GM12878 (cell line): ENCODE measurements around the gene C6orf15. TPM values are rescaled to one million over a fixed set of nuclear protein-coding genes. Genes with fewer than 3 reads are reported as not detected.

Source experiments
- ATAC-seq: fragments of 200-7000 bp; cut with Tn5 transposase; 3 replicates; pipeline ENCODE4 v1.9.1; 2020; ENCODE audit warnings: mild to moderate bottlenecking, moderate library complexity
- BruUV-seq: library from RNA; stranded (reverse); fragments of 400-500 nt; replicated peaks from 2 replicates; lab custom pipeline; 2021; lab: Mats Ljungman, UMichigan
- CTCF ChIA-PET: fragments of 300-600 bp; sonication (Branson Sonifier 250); formaldehyde crosslinking; extraction: SDS; loops from one replicate; lab custom pipeline; 2021; ENCODE audit warnings: inconsistent platforms; lab: Yijun Ruan, JAX
- POLR2A ChIA-PET: fragments of 350-600 bp; formaldehyde crosslinking; extraction: SDS; loops from one replicate; lab custom pipeline; 2021; ENCODE audit warnings: inconsistent platforms; lab: Charles Lee
- RAD21 ChIA-PET: fragments of 300-600 bp; sonication (Branson Sonifier 250); formaldehyde crosslinking; loops from one replicate; lab custom pipeline; 2023; ENCODE audit warnings: antibody characterized with exemption; ENCODE audit not compliant: unreplicated experiment; lab: Charles Lee
- SMC1A ChIA-PET: fragments of 300-600 bp; sonication (Branson Sonifier 250); formaldehyde crosslinking; loops from one replicate; lab custom pipeline; 2023; ENCODE audit not compliant: unreplicated experiment, uncharacterized antibody; lab: Charles Lee
- DNase-seq: peaks from one replicate; pipeline ENCODE4 v3.0.0-alpha.2; 2011; ENCODE audit warnings: low read depth, low spot score
- FAIRE-seq: peaks from 3 replicates; lab custom pipeline; 2011; peaks lifted over from hg19 to GRCh38; lab: Jason Lieb, UNC
- H2AFZ ChIP-seq: 2 replicates; pipeline ENCODE4 v1.6.0; 2011; ENCODE audit warnings: low read depth, low read length, control low read depth; ENCODE audit not compliant: control insufficient read depth
- H3K27ac ChIP-seq: 2 replicates; pipeline ENCODE4 v1.5.1; 2011; ENCODE audit warnings: control low read depth; ENCODE audit not compliant: control insufficient read depth, insufficient read depth
- H3K27me3 ChIP-seq, 2 experiments: replicated peaks in 1 of 2; 2 replicates each; pipeline versions ENCODE4 v1.6.0 to v1.6.1; 2011; ENCODE audit warnings: low read length in 1 of 2; ENCODE audit not compliant: control insufficient read depth in 2 of 2, insufficient read depth in 2 of 2
- H3K36me3 ChIP-seq, 2 experiments: 2 replicates each; pipeline ENCODE4 v1.5.1; 2011; ENCODE audit warnings: low read length in 1 of 2; ENCODE audit not compliant: control insufficient read depth in 2 of 2, insufficient read depth in 2 of 2
- H3K4me1 ChIP-seq: 2 replicates; pipeline ENCODE4 v1.6.1; 2011; ENCODE audit warnings: mild to moderate bottlenecking, low read length, moderate library complexity, mixed read lengths; ENCODE audit not compliant: control insufficient read depth, insufficient read depth
- H3K4me2 ChIP-seq: 2 replicates; pipeline ENCODE4 v1.6.0; 2011; ENCODE audit warnings: control low read depth; ENCODE audit not compliant: control insufficient read depth, insufficient read depth
- H3K4me3 ChIP-seq: fragments of 200-600 bp; sonication (generic); 2 replicates; pipeline ENCODE4 v1.5.1; 2016
- H3K79me2 ChIP-seq: 2 replicates; pipeline ENCODE4 v1.6.0; 2011; ENCODE audit warnings: low read length; ENCODE audit not compliant: control insufficient read depth, insufficient read depth
- H3K9ac ChIP-seq: 2 replicates; pipeline ENCODE4 v1.8.0; 2011; ENCODE audit warnings: low read length, control low read depth, mixed read lengths; ENCODE audit not compliant: control insufficient read depth, insufficient read depth
- H3K9me3 ChIP-seq: replicated peaks from 3 replicates; pipeline ENCODE4 v1.5.1; 2011; ENCODE audit warnings: mild to moderate bottlenecking, low read length; ENCODE audit not compliant: control insufficient read depth, insufficient read depth
- H4K20me1 ChIP-seq: 2 replicates; pipeline ENCODE4 v1.6.0; 2011; ENCODE audit not compliant: control insufficient read depth, insufficient read depth
- BHLHE40 ChIP-seq, 2 experiments: fragments of 450-650 bp in 1 of 2; IDR thresholded peaks; 2 replicates each; pipeline ENCODE4 v1.6.1; 2011 to 2017; ENCODE audit warnings: low read depth in 2 of 2, borderline replicate concordance in 1 of 2, improper control_type of control experiment in 1 of 2, low read length in 1 of 2, mild to moderate bottlenecking in 1 of 2
- EZH2 ChIP-seq: IDR thresholded peaks from 2 replicates; pipeline ENCODE4 v1.6.1; 2012; ENCODE audit warnings: low read depth, mild to moderate bottlenecking, control low read depth, inconsistent platforms, low read length, borderline replicate concordance; ENCODE audit not compliant: control insufficient read depth
- KDM1A ChIP-seq: fragments of 200-600 bp; sonication (generic); IDR thresholded peaks from 2 replicates; pipeline ENCODE4 v1.6.1; 2016; ENCODE audit warnings: borderline replicate concordance
- MAX ChIP-seq: IDR thresholded peaks from 2 replicates; pipeline ENCODE4 v1.6.1; 2012; ENCODE audit warnings: low read depth, low read length, improper control_type of control experiment
- NRF1 ChIP-seq: conservative IDR thresholded peaks from 2 replicates; pipeline ENCODE4 v1.6.1; 2011; ENCODE audit warnings: mild to moderate bottlenecking, low read depth, low read length, improper control_type of control experiment
- PKNOX1 ChIP-seq: fragments of 450-650 bp; IDR thresholded peaks from 2 replicates; pipeline ENCODE4 v1.6.1; 2016; ENCODE audit warnings: mild to moderate bottlenecking
- POLR2A ChIP-seq: IDR thresholded peaks from 2 replicates; pipeline ENCODE4 v1.6.1; 2011; ENCODE audit warnings: low read depth, mild to moderate bottlenecking, low read length
- SIN3A ChIP-seq: IDR thresholded peaks from 2 replicates; pipeline ENCODE4 v1.6.1; 2012; ENCODE audit warnings: low read depth, low read length, improper control_type of control experiment
- SIX5 ChIP-seq: IDR thresholded peaks from 2 replicates; pipeline ENCODE4 v1.6.1; 2011; ENCODE audit warnings: mild to moderate bottlenecking, low read depth, low read length, moderate library complexity; ENCODE audit not compliant: severe bottlenecking
- SMAD5 ChIP-seq: IDR thresholded peaks from 2 replicates; pipeline ENCODE4 v1.6.1; 2016; ENCODE audit warnings: antibody characterized with exemption, low read depth
- SMC3 ChIP-seq: IDR thresholded peaks from 2 replicates; pipeline ENCODE4 v1.6.1; 2011; ENCODE audit warnings: low read length, improper control_type of control experiment, borderline replicate concordance
- SREBF2 ChIP-seq: IDR thresholded peaks from 2 replicates; pipeline ENCODE4 v1.6.1; 2012; ENCODE audit warnings: mild to moderate bottlenecking, low read length
- STAT3 ChIP-seq: IDR thresholded peaks from 2 replicates; pipeline ENCODE4 v1.6.1; 2011; ENCODE audit warnings: low read depth, low read length, improper control_type of control experiment
- SUZ12 ChIP-seq: fragments of 200-600 bp; sonication (generic); IDR thresholded peaks from one replicate; pipeline ENCODE4 v1.6.1; 2018; ENCODE audit warnings: antibody characterized with exemption, mild to moderate bottlenecking; ENCODE audit not compliant: unreplicated experiment
- USF1 ChIP-seq: IDR thresholded peaks from 2 replicates; pipeline ENCODE4 v1.6.1; 2011; ENCODE audit warnings: borderline replicate concordance, low read depth, mild to moderate bottlenecking, moderate library complexity, mixed read lengths, low read length; ENCODE audit not compliant: insufficient read depth; ENCODE audit errors: extremely low read length
- USF2 ChIP-seq: IDR thresholded peaks from 2 replicates; pipeline ENCODE4 v1.6.1; 2011; ENCODE audit warnings: low read depth, low read length, improper control_type of control experiment, borderline replicate concordance
- WRNIP1 ChIP-seq: IDR thresholded peaks from 2 replicates; pipeline ENCODE4 v1.6.1; 2011; ENCODE audit warnings: low read depth, low read length, improper control_type of control experiment, borderline replicate concordance
- WGBS: methylation state at CpG from one replicate; pipeline ENCODE4 v1.1.6; 2016; ENCODE audit warnings: low lambda C conversion rate; ENCODE audit not compliant: insufficient replicate concordance, insufficient coverage; ENCODE audit errors: missing lambda C conversion rate; 5-methylcytosine and 5-hydroxymethylcytosine counted together
- in situ Hi-C: fragments of 300-500 bp; cut with MboI; formaldehyde crosslinking; loops from 9 replicates; pipeline ENCODE4 v1.14.3; 2018; ENCODE audit warnings: mixed read lengths
- intact Hi-C: fragments of 100-400 bp; cut with micrococcal nuclease; formaldehyde crosslinking; loops from one replicate; pipeline ENCODE4 v1.14.2; 2022; ENCODE audit not compliant: unreplicated experiment
- polyA plus RNA-seq, 11 experiments: library from polyadenylated mRNA; depleted of rRNA in 4 of 11; unstranded in 6 of 11; stranded (reverse) in 5 of 11; fragments of >200 nt; fragmentation: Nextera tagmentation in 4 of 11; fragmentation: Illumina TruSeq in 1 of 11; extraction: Ambion mirVana in 4 of 11; extraction: Trizol in 1 of 11; gene quantifications; 1 replicate in 1 of 11; 2 replicates in 10 of 11; pipeline versions ENCODE4 v1.2.1 to v1.2.3, GENCODE V29; 2011 to 2016; ENCODE audit warnings: inconsistent platforms in 2 of 11, missing spikeins in 2 of 11, low read depth in 1 of 11
- total RNA-seq, 4 experiments: library from RNA; depleted of rRNA in 3 of 4; stranded (reverse); fragments of >200 nt in 3 of 4; fragmentation: Illumina TruSeq in 1 of 4; extraction: Trizol in 1 of 4; gene quantifications; 2 replicates each; pipeline versions ENCODE4 v1.2.1 to v1.2.3, GENCODE V29; 2013 to 2021

C6orf15 gene
- total and polyA plus RNA-seq, 10 of the 15 experiments (the other 5 are each of a cell fraction or from before 2014, with no cell fraction given): not detected

GRCh38 chr6:31113861-31114540, 1.6 kb upstream of the C6orf15 start:
- Histone ChIP-seq H3K27me3 (peaks cover 3 to 4% of the 10 kb centered on the region in 2 experiments; a peak in 3 of 4 replicates), H3K36me3 (no peaks in the 10 kb centered on the region), H3K4me1 (no peaks in the 10 kb centered on the region), H2AFZ (no peak overlapping the region), H3K9me3 (no peaks in the 10 kb centered on the region), H3K4me3 (no peak overlapping the region), H3K79me2 (no peaks in the 10 kb centered on the region), H4K20me1 (no peaks in the 10 kb centered on the region), H3K4me2 (no peak overlapping the region), H3K9ac (no peak overlapping the region), H3K27ac (no peak overlapping the region)
- ChIA-PET RAD21 (interaction anchor here (1.0 to 1.3 kb wide), 2 partner anchors 13 to 25 kb away, joined by 3 read pairs; no protein-coding TSS in a partner anchor), SMC1A (no interaction called here), CTCF (interaction anchor here (1.3 kb wide), 1 partner anchor 22 kb away, joined by 3 read pairs; no protein-coding TSS in a partner anchor), POLR2A (no interaction called here)
- FAIRE-seq: no peak
- ATAC-seq: no peak
- TF ChIP-seq BHLHE40 (IDR thresholded peaks at IDR 0.05; ENCODE audit: borderline replicate concordance in 1 of 2, low read depth in 2 of 2, low read length in 1 of 2) (no peak), MAX (no peak), SIX5 (no peak), WRNIP1 (no peak), SIN3A (no peak), USF2 (no peak), SMAD5 (no peak), KDM1A (no peak), SMC3 (no peak), SREBF2 (no peak), PKNOX1 (no peak), STAT3 (no peak), USF1 (no peak), POLR2A (no peak), SUZ12 (no peak), NRF1 (no peak), EZH2 (no peak)
- intact Hi-C loops: no loop called here
- no peak for DNase-seq
- in situ Hi-C loops: no loop called here
- no TSS peak for BruUV-seq
- 28% methylated on average over 7 of the region's 7 CpGs for WGBS
